WTC11 (cell line): ENCODE results near the gene HOMER1. TPM values are rescaled to one million over a fixed set of nuclear protein-coding genes. Genes with fewer than 3 reads are reported as not detected.
A peak's percentile ranks its signal among the peaks of the same experiment; 100 is the strongest.

Experiments used
- ATAC-seq: fragments of 200-7000 bp; cut with Tn5 transposase; 2 replicates; pipeline ENCODE4 v1.10.0; 2021; ENCODE audit warnings: mild to moderate bottlenecking, moderate library complexity
- CTCF ChIA-PET: fragments of 300-600 bp; sonication (Branson Sonifier 250); formaldehyde crosslinking; loops from one replicate; lab custom pipeline; 2021; ENCODE audit warnings: antibody characterized with exemption; lab: Charles Lee
- POLR2A ChIA-PET: fragments of 350-600 bp; sonication (Branson Sonifier 250); formaldehyde crosslinking; loops from one replicate; lab custom pipeline; 2021; ENCODE audit warnings: antibody characterized with exemption; lab: Charles Lee
- DNase-seq: peaks from one replicate; pipeline ENCODE4 v3.0.0; 2021; ENCODE audit warnings: low spot score
- H3K27ac Mint-ChIP-seq: 2 replicates; pipeline ENCODE4 v1.8.0; 2021; ENCODE audit warnings: mixed read lengths
- H3K27me3 Mint-ChIP-seq: 2 replicates; pipeline ENCODE4 v1.8.0; 2021; ENCODE audit warnings: low read depth, mild to moderate bottlenecking, moderate library complexity, mixed read lengths
- H3K36me3 Mint-ChIP-seq: 2 replicates; pipeline ENCODE4 v1.8.0; 2021; ENCODE audit warnings: mixed read lengths
- H3K4me1 Mint-ChIP-seq: 2 replicates; pipeline ENCODE4 v1.8.0; 2022; ENCODE audit warnings: mixed read lengths
- H3K4me3 Mint-ChIP-seq: 2 replicates; pipeline ENCODE4 v1.8.0; 2021; ENCODE audit warnings: mild to moderate bottlenecking, moderate library complexity, mixed read lengths
- H3K9me3 Mint-ChIP-seq: 2 replicates; pipeline ENCODE4 v1.8.0; 2021; ENCODE audit warnings: mixed read lengths
- ATF1 ChIP-seq: sonication (generic); formaldehyde crosslinking; IDR thresholded peaks from 2 replicates; pipeline ENCODE4 v1.8.1; 2023; ENCODE audit warnings: mild to moderate bottlenecking, moderate library complexity, missing genetic modification reagents
- CREM ChIP-seq: sonication (generic); formaldehyde crosslinking; IDR thresholded peaks from 2 replicates; pipeline ENCODE4 v1.8.1; 2022; ENCODE audit warnings: mild to moderate bottlenecking, missing genetic modification reagents, moderate library complexity
- ELF4 ChIP-seq: sonication (generic); formaldehyde crosslinking; IDR thresholded peaks from 2 replicates; pipeline ENCODE4 v1.8.1; 2022; ENCODE audit warnings: low read depth, mild to moderate bottlenecking, moderate library complexity, missing genetic modification reagents
- FOXK1 ChIP-seq: sonication (generic); formaldehyde crosslinking; IDR thresholded peaks from 2 replicates; pipeline ENCODE4 v1.8.0; 2022; ENCODE audit warnings: mild to moderate bottlenecking, moderate library complexity, missing genetic modification reagents
- FOXP1 ChIP-seq: sonication (generic); formaldehyde crosslinking; IDR thresholded peaks from 2 replicates; pipeline ENCODE4 v1.8.0; 2022; ENCODE audit warnings: missing genetic modification reagents, mild to moderate bottlenecking, moderate library complexity, borderline replicate concordance
- MXD4 ChIP-seq: fragments of 250-450 bp; sonication (Bioruptor Pico); IDR thresholded peaks from 2 replicates; pipeline ENCODE4 v1.8.0; 2021; ENCODE audit warnings: mild to moderate bottlenecking, moderate library complexity, borderline replicate concordance
- MYBL2 ChIP-seq: sonication (generic); formaldehyde crosslinking; IDR thresholded peaks from 2 replicates; pipeline ENCODE4 v1.8.1; 2023; ENCODE audit warnings: mild to moderate bottlenecking, moderate library complexity, missing genetic modification reagents
- SOX15 ChIP-seq: fragments of 250-450 bp; sonication (Bioruptor Pico); IDR thresholded peaks from 2 replicates; pipeline ENCODE4 v1.9.0; 2021; ENCODE audit warnings: mild to moderate bottlenecking
- ZBTB21 ChIP-seq: sonication (generic); formaldehyde crosslinking; IDR thresholded peaks from 2 replicates; pipeline ENCODE4 v1.8.1; 2023; ENCODE audit warnings: mild to moderate bottlenecking, missing genetic modification reagents, borderline replicate concordance
- ZNF263 ChIP-seq: sonication (generic); formaldehyde crosslinking; IDR thresholded peaks from 2 replicates; pipeline ENCODE4 v1.8.1; 2022; ENCODE audit warnings: low read depth, mild to moderate bottlenecking, moderate library complexity, missing genetic modification reagents
- ZNF317 ChIP-seq: sonication (generic); formaldehyde crosslinking; IDR thresholded peaks from 2 replicates; pipeline ENCODE4 v1.8.1; 2023; ENCODE audit warnings: low read depth, mild to moderate bottlenecking, moderate library complexity, missing genetic modification reagents, borderline replicate concordance
- ZNF416 ChIP-seq: fragments of 250-450 bp; sonication (Bioruptor Pico); IDR thresholded peaks from 2 replicates; pipeline ENCODE4 v1.9.0; 2021; ENCODE audit warnings: mild to moderate bottlenecking, inconsistent platforms
- total RNA-seq: library from RNA; stranded (reverse); gene quantifications from 3 replicates; pipeline ENCODE4 v1.2.3, GENCODE V29; 2021
- TF ChIP-seq, protein P1 (sequence below): sonication (generic); formaldehyde crosslinking; IDR thresholded peaks from 2 replicates; pipeline ENCODE4 v1.8.0; 2023; ENCODE audit warnings: missing genetic modification reagents
- TF ChIP-seq, protein P2 (sequence below): sonication (generic); formaldehyde crosslinking; conservative IDR thresholded peaks from 2 replicates; pipeline ENCODE4 v1.8.1; 2022; ENCODE audit warnings: mild to moderate bottlenecking, missing genetic modification reagents
- TF ChIP-seq, protein P3 (sequence below): sonication (generic); formaldehyde crosslinking; IDR thresholded peaks from 2 replicates; pipeline ENCODE4 v1.8.0; 2022; ENCODE audit warnings: mild to moderate bottlenecking, missing genetic modification reagents
- TF ChIP-seq, protein P4 (sequence below): sonication (generic); formaldehyde crosslinking; IDR thresholded peaks from 2 replicates; pipeline ENCODE4 v1.8.0; 2023; ENCODE audit warnings: missing genetic modification reagents, mild to moderate bottlenecking, borderline replicate concordance
- TF ChIP-seq, protein P5 (sequence below): sonication (generic); formaldehyde crosslinking; IDR thresholded peaks from 2 replicates; pipeline ENCODE4 v1.8.0; 2023; ENCODE audit warnings: mild to moderate bottlenecking, missing genetic modification reagents
- TF ChIP-seq, protein P6 (sequence below): fragments of 250-450 bp; sonication (Bioruptor Pico); IDR thresholded peaks from 2 replicates; pipeline ENCODE4 v2.1.2; 2022; ENCODE audit warnings: mild to moderate bottlenecking, moderate library complexity
- TF ChIP-seq, protein P7 (sequence below): sonication (generic); formaldehyde crosslinking; IDR thresholded peaks from 2 replicates; pipeline ENCODE4 v1.8.1; 2022; ENCODE audit warnings: missing genetic modification reagents, borderline replicate concordance

Gene HOMER1
- total RNA-seq, 1 experiment from 2014 or later: 37.6 TPM

DNA sequence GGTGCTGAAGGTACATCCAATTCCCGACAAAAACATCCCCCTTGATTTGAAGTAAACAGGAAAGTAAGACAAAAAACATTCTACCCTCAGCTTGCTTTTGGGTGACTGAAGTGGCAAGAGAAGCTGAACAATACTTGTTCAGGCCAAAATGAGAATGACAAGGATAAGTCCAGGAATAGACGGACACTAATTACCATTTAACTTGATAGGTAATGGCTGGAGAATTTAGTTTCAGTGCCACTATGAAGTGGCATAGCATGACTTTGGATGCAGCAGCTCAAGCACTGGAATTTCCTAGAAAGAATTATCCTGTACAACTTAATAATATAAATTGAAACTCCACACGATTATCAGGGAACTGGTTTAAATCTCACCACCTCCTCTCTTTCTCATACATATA is 49.7 kb downstream of the HOMER1 start:
- ChIA-PET POLR2A (no interaction called here), CTCF (interaction anchor here (1.6 kb wide), 1 partner anchor 24 kb away, joined by 3 read pairs; no protein-coding TSS in a partner anchor)
- H3K27ac Mint-ChIP-seq: peak overlapping the region; percentile 83; the same call in 1 of the 2 replicates
- H3K27me3 Mint-ChIP-seq: no peaks in the 10 kb centered on the region
- DNase-seq (no peak), ATAC-seq (no peak)
- no peak for TF ChIP-seq FOXP1 (CRISPR knock-in tag)
- TF ChIP-seq, protein P1, sequence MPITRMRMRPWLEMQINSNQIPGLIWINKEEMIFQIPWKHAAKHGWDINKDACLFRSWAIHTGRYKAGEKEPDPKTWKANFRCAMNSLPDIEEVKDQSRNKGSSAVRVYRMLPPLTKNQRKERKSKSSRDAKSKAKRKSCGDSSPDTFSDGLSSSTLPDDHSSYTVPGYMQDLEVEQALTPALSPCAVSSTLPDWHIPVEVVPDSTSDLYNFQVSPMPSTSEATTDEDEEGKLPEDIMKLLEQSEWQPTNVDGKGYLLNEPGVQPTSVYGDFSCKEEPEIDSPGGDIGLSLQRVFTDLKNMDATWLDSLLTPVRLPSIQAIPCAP: no peak
- TF ChIP-seq, protein P2, sequence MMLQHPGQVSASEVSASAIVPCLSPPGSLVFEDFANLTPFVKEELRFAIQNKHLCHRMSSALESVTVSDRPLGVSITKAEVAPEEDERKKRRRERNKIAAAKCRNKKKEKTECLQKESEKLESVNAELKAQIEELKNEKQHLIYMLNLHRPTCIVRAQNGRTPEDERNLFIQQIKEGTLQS: no peak
- TF ChIP-seq, protein P3, sequence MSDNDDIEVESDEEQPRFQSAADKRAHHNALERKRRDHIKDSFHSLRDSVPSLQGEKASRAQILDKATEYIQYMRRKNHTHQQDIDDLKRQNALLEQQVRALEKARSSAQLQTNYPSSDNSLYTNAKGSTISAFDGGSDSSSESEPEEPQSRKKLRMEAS: no peak
- no peaks in the 10 kb centered on the region; the same call in 1 of the 2 replicates for H3K36me3 Mint-ChIP-seq
- H3K4me1 Mint-ChIP-seq: peaks cover 23% of the 10 kb centered on the region
- no peak overlapping the region for H3K4me3 Mint-ChIP-seq
- H3K9me3 Mint-ChIP-seq: peaks cover 6% of the 10 kb centered on the region; the same call in 1 of the 2 replicates

DNA sequence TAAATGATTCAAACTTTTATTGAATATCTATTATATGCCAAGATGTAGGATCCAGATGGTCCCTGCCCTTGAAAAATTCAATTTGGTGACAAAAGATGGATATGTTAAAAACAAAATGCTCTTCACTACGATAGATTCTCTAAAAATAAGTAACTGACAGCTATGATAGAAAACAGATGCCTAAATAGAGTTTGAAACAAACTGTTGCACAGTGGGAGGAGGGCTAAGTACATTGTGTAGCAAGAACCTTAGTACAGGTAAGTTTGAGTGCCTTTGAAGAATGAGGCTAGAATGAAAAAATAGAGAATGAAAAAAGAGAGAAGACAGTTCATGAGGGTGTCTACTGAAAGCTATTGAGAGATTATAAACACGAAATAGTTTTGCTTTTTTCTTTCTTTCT is 54.3 kb downstream of the HOMER1 start:
- no peak for ATAC-seq
- Mint-ChIP-seq H3K4me3 (no peak overlapping the region), H3K27ac (no peak overlapping the region), H3K4me1 (peaks cover 17% of the 10 kb centered on the region), H3K36me3 (peaks cover 9% of the 10 kb centered on the region), H3K27me3 (no peaks in the 10 kb centered on the region), H3K9me3 (peaks cover 6% of the 10 kb centered on the region; the same call in 1 of the 2 replicates)
- ChIA-PET CTCF (interaction anchor here (1.2 kb wide), 1 partner anchor 315 kb away, joined by 4 read pairs; no protein-coding TSS in a partner anchor), POLR2A (no interaction called here)
- TF ChIP-seq, protein P4, sequence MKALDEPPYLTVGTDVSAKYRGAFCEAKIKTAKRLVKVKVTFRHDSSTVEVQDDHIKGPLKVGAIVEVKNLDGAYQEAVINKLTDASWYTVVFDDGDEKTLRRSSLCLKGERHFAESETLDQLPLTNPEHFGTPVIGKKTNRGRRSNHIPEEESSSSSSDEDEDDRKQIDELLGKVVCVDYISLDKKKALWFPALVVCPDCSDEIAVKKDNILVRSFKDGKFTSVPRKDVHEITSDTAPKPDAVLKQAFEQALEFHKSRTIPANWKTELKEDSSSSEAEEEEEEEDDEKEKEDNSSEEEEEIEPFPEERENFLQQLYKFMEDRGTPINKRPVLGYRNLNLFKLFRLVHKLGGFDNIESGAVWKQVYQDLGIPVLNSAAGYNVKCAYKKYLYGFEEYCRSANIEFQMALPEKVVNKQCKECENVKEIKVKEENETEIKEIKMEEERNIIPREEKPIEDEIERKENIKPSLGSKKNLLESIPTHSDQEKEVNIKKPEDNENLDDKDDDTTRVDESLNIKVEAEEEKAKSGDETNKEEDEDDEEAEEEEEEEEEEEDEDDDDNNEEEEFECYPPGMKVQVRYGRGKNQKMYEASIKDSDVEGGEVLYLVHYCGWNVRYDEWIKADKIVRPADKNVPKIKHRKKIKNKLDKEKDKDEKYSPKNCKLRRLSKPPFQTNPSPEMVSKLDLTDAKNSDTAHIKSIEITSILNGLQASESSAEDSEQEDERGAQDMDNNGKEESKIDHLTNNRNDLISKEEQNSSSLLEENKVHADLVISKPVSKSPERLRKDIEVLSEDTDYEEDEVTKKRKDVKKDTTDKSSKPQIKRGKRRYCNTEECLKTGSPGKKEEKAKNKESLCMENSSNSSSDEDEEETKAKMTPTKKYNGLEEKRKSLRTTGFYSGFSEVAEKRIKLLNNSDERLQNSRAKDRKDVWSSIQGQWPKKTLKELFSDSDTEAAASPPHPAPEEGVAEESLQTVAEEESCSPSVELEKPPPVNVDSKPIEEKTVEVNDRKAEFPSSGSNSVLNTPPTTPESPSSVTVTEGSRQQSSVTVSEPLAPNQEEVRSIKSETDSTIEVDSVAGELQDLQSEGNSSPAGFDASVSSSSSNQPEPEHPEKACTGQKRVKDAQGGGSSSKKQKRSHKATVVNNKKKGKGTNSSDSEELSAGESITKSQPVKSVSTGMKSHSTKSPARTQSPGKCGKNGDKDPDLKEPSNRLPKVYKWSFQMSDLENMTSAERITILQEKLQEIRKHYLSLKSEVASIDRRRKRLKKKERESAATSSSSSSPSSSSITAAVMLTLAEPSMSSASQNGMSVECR (CRISPR knock-in tag): no peak
- TF ChIP-seq ATF1: no peak
- no peak for TF ChIP-seq FOXK1 (CRISPR knock-in tag)
- no peak for TF ChIP-seq SOX15 (CRISPR knock-in tag)
- no peak for TF ChIP-seq ZNF263
- TF ChIP-seq ZBTB21 (CRISPR knock-in tag): no peak
- TF ChIP-seq, protein P5, sequence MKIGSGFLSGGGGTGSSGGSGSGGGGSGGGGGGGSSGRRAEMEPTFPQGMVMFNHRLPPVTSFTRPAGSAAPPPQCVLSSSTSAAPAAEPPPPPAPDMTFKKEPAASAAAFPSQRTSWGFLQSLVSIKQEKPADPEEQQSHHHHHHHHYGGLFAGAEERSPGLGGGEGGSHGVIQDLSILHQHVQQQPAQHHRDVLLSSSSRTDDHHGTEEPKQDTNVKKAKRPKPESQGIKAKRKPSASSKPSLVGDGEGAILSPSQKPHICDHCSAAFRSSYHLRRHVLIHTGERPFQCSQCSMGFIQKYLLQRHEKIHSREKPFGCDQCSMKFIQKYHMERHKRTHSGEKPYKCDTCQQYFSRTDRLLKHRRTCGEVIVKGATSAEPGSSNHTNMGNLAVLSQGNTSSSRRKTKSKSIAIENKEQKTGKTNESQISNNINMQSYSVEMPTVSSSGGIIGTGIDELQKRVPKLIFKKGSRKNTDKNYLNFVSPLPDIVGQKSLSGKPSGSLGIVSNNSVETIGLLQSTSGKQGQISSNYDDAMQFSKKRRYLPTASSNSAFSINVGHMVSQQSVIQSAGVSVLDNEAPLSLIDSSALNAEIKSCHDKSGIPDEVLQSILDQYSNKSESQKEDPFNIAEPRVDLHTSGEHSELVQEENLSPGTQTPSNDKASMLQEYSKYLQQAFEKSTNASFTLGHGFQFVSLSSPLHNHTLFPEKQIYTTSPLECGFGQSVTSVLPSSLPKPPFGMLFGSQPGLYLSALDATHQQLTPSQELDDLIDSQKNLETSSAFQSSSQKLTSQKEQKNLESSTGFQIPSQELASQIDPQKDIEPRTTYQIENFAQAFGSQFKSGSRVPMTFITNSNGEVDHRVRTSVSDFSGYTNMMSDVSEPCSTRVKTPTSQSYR (CRISPR knock-in tag): no peak
- no peak for DNase-seq

DNA sequence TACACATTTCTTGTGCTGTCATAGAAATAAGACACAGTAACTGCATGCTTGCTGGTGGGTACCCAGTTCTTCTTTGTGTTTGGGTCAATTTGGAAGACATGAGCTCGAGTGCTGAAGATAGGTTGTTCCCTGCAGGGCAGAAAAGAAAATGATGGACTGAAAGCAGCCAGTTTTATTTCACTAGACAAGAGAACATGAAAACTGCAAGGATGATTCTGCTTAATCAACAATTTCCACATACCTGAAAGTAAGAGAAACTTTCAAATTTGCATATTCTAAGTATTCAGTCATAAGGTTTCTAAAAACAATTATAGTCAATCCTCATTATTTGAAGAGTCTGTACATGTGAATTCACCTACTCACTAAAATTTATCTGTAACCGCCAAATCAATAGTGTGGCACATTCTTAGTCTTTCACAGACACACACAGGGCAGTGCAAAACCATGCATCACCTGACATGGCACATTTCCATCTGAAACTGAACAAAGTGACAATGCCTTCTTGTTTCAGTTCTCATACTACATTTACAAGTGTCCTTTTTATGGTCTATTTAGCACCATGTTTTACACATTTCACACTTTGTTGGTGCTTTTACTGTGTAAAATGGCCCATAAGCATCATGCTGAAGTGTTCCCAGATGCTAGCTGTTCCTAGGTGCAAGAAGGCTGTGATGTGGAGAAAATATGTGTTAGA is 56.9 kb downstream of the HOMER1 start:
- POLR2A ChIA-PET: no interaction called here
- CTCF ChIA-PET: interaction anchor here (1.5 kb wide), 1 partner anchor 8 kb away, joined by 3 read pairs; no protein-coding TSS in a partner anchor
- H3K27me3 Mint-ChIP-seq: no peaks in the 10 kb centered on the region
- H3K4me3 Mint-ChIP-seq: no peak overlapping the region
- DNase-seq (no peak), ATAC-seq (no peak)
- H3K9me3 Mint-ChIP-seq: peaks cover 6% of the 10 kb centered on the region; the same call in 1 of the 2 replicates
- no peaks in the 10 kb centered on the region; the same call in 1 of the 2 replicates for H3K4me1 Mint-ChIP-seq
- H3K27ac Mint-ChIP-seq: no peak overlapping the region
- H3K36me3 Mint-ChIP-seq: peaks cover 9% of the 10 kb centered on the region
- TF ChIP-seq, protein P6, sequence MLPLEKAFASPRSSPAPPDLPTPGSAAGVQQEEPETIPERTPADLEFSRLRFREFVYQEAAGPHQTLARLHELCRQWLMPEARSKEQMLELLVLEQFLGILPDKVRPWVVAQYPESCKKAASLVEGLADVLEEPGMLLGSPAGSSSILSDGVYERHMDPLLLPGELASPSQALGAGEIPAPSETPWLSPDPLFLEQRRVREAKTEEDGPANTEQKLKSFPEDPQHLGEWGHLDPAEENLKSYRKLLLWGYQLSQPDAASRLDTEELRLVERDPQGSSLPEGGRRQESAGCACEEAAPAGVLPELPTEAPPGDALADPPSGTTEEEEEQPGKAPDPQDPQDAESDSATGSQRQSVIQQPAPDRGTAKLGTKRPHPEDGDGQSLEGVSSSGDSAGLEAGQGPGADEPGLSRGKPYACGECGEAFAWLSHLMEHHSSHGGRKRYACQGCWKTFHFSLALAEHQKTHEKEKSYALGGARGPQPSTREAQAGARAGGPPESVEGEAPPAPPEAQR (CRISPR knock-in tag): no peak
- no peak for TF ChIP-seq ZNF317 (CRISPR knock-in tag)
- TF ChIP-seq CREM (CRISPR knock-in tag): no peak
- TF ChIP-seq ELF4 (CRISPR knock-in tag): no peak
- no peak for TF ChIP-seq ZNF416 (CRISPR knock-in tag)
- no peak for TF ChIP-seq MXD4 (CRISPR knock-in tag)
- TF ChIP-seq, protein P7, sequence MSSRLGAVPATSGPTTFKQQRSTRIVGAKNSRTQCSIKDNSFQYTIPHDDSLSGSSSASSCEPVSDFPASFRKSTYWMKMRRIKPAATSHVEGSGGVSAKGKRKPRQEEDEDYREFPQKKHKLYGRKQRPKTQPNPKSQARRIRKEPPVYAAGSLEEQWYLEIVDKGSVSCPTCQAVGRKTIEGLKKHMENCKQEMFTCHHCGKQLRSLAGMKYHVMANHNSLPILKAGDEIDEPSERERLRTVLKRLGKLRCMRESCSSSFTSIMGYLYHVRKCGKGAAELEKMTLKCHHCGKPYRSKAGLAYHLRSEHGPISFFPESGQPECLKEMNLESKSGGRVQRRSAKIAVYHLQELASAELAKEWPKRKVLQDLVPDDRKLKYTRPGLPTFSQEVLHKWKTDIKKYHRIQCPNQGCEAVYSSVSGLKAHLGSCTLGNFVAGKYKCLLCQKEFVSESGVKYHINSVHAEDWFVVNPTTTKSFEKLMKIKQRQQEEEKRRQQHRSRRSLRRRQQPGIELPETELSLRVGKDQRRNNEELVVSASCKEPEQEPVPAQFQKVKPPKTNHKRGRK (CRISPR knock-in tag): no peak
- TF ChIP-seq MYBL2 (CRISPR knock-in tag): no peak
